Stimulated activated CD4-positive, alpha-beta T cell treated with anti-CD3 and anti-CD28 coated beads, Interleukin-4, amount 100 ng/mL, for 4 hours (primary cell): Measurements from ENCODE around the gene ALKBH1.
A peak's percentile ranks its signal among the peaks of the same experiment; 100 is the strongest.
"Not testable (repeated sequence)": the region's sequence is repeated elsewhere in the genome, so short reads cannot be mapped to it uniquely, and the experiment has no call there.

Experiments
- DNase-seq, 2 experiments: peaks; one replicate each; pipeline ENCODE4 v3.0.0-alpha.2; 2020

Gene ALKBH1

GRCh38 chr14:77667331-77667730 is 40.5 kb downstream of the ALKBH1 start:
- DNase-seq: no peak

- DNase-seq: no peak
Observed at GRCh38 chr14:77663293-77663692, 44.5 kb downstream of the ALKBH1 start.

- DNase-seq: not testable (repeated sequence)
Observed at GRCh38 chr14:77661562-77661961, 46.3 kb downstream of the ALKBH1 start.

- no peak for DNase-seq
Observed at GRCh38 chr14:77660754-77661153, 47.1 kb downstream of the ALKBH1 start.

GRCh38 chr14:77659831-77660230 is 48.0 kb downstream of the ALKBH1 start:
- no peak for DNase-seq

- no peak for DNase-seq
Observed at GRCh38 chr14:77657280-77657679, 50.5 kb downstream of the ALKBH1 start.

GRCh38 chr14:77654001-77654441 is 53.8 kb downstream of the ALKBH1 start:
- no peak for DNase-seq

GRCh38 chr14:77649326-77649725 is 58.5 kb downstream of the ALKBH1 start:
- no peak for DNase-seq

GRCh38 chr14:77648520-77649200 is 59.2 kb downstream of the ALKBH1 start:
- no peak for DNase-seq

- no peak for DNase-seq
Observed at GRCh38 chr14:77647853-77648252, 60.0 kb downstream of the ALKBH1 start.

GRCh38 chr14:77646907-77647306 is 60.9 kb downstream of the ALKBH1 start:
- DNase-seq: no peak

GRCh38 chr14:77645520-77646230 is 62.1 kb downstream of the ALKBH1 start:
- no peak for DNase-seq

GRCh38 chr14:77642407-77642806 is 65.4 kb downstream of the ALKBH1 start:
- no peak for DNase-seq

GRCh38 chr14:77641534-77642341 is 66.1 kb downstream of the ALKBH1 start:
- DNase-seq: peak; percentile 61 to 70

- no peak for DNase-seq
Observed at GRCh38 chr14:77640756-77641533, 66.9 kb downstream of the ALKBH1 start.

- no peak for DNase-seq
Observed at GRCh38 chr14:77638771-77639171, 69.1 kb downstream of the ALKBH1 start.

- DNase-seq: not testable (repeated sequence)
Observed at GRCh38 chr14:77635869-77636268, 72.0 kb downstream of the ALKBH1 start.

- not testable (repeated sequence) for DNase-seq
Observed at GRCh38 chr14:77635466-77635865, 72.4 kb downstream of the ALKBH1 start.

- DNase-seq: no peak
Observed at GRCh38 chr14:77630111-77630510, 77.7 kb downstream of the ALKBH1 start.

- no peak for DNase-seq
Observed at GRCh38 chr14:77625360-77625759, 82.5 kb downstream of the ALKBH1 start.

- no peak for DNase-seq
Observed at GRCh38 chr14:77623201-77623600, 84.6 kb downstream of the ALKBH1 start.
